NB4 (cell line): Measurements from ENCODE around the gene TMEM181.

Experiments
- DNase-seq: peaks from one replicate; pipeline ENCODE4 v3.0.0; 2010; ENCODE audit warnings: low read depth
- H3K4me3 ChIP-seq: one replicate; pipeline ENCODE4 v1.5.1; 2011; ENCODE audit warnings: mild to moderate bottlenecking, low read depth, low read length, moderate library complexity
- MYC ChIP-seq: IDR thresholded peaks from 2 replicates; pipeline ENCODE4 v1.6.1; 2011; ENCODE audit warnings: low read depth, low read length
- POLR2A ChIP-seq: IDR thresholded peaks from 2 replicates; pipeline ENCODE4 v1.6.1; 2011; ENCODE audit warnings: mild to moderate bottlenecking; ENCODE audit not compliant: insufficient read length; ENCODE audit errors: extremely low read depth
- TF ChIP-seq, protein P1 (sequence below): IDR thresholded peaks from one replicate; pipeline ENCODE4 v1.5.1; 2012; ENCODE audit warnings: low read depth, low read length
- TF ChIP-seq, protein P2 (sequence below): IDR thresholded peaks from 2 replicates; pipeline ENCODE4 v1.6.1; 2011; ENCODE audit warnings: low read depth, low read length

Gene TMEM181

DNA sequence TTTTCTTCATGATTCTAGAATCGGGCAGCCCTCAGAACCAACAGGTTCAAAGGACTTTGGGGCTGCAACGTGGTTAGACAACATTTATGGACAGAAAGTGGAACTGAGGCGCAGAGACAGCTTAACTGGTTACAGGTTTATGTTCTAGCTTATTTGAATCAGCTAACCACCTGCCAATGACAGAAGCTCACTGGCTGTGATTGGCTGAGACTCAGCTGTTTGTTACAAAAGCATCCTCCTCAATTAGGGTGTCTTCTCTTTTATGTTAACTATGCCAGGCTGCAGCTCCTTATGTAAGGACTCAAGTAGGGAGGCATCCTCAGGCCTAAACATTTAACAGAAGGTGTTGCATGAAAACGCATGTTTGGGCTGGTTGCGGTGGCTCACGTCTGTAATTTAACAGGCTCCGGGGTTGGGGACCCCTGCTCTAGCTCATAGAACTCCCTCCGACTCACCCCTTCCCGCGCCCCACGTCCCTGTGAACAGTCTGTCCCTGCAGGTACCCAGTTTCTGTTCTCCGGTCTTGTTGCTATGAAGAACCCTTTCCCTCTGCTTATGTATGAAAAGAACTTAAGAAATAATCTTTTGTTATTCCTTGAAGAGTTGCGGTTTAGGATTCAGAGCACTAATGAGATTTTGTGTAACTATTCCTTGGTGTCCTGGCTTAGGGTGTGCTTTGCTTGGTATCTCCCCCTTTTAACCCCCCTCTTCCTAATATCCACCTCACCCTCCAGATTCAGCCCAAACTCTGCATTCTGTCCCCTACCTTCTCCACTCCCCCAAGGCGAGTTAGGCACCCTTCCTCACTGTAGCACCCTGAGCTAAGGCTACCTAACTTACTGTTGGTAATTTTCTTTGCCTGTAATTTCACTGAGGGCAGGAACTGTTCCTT, 1.2 kb upstream of the TMEM181 start:
- no peak overlapping the region for H3K4me3 ChIP-seq

DNA sequence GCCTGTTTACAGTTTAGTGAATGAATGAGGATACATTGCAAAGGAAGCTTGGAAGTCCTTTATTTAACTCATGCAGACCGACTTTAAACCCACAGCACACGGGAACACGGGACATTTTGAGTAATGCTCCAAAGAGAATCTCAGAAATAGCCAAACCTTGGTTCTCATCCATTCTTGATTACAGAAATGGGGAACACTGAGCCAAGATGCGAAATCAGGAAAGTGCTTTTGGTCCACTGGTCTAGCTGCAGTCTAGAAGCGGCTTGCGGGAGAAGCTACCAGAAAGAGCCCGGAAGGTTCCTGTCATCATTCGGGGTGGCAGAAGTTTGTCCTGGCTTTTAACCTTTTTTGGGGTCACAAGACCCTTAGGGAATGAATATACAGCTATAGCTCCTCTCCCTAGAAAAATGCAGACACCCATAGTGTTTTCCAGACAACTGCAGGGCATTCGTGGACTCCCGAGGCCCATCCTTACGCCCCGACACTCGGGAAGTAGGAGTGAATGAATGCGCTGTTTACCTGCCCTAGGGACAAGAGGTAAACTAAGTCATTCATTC, 475 bp upstream of the TMEM181 start:
- DNase-seq: no peak
- TF ChIP-seq, protein P1, sequence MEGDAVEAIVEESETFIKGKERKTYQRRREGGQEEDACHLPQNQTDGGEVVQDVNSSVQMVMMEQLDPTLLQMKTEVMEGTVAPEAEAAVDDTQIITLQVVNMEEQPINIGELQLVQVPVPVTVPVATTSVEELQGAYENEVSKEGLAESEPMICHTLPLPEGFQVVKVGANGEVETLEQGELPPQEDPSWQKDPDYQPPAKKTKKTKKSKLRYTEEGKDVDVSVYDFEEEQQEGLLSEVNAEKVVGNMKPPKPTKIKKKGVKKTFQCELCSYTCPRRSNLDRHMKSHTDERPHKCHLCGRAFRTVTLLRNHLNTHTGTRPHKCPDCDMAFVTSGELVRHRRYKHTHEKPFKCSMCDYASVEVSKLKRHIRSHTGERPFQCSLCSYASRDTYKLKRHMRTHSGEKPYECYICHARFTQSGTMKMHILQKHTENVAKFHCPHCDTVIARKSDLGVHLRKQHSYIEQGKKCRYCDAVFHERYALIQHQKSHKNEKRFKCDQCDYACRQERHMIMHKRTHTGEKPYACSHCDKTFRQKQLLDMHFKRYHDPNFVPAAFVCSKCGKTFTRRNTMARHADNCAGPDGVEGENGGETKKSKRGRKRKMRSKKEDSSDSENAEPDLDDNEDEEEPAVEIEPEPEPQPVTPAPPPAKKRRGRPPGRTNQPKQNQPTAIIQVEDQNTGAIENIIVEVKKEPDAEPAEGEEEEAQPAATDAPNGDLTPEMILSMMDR: no peak
- TF ChIP-seq, protein P2, sequence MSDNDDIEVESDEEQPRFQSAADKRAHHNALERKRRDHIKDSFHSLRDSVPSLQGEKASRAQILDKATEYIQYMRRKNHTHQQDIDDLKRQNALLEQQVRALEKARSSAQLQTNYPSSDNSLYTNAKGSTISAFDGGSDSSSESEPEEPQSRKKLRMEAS: no peak
- TF ChIP-seq MYC: no peak
- no peak for TF ChIP-seq POLR2A
- peak overlapping the region; percentile 71 for H3K4me3 ChIP-seq

More for the DNA sequence above, 1.2 kb upstream of the TMEM181 start:
- TF ChIP-seq POLR2A (no peak), MYC (no peak)
- TF ChIP-seq, protein P1: no peak
- TF ChIP-seq, protein P2: no peak
- no peak for DNase-seq

DNA sequence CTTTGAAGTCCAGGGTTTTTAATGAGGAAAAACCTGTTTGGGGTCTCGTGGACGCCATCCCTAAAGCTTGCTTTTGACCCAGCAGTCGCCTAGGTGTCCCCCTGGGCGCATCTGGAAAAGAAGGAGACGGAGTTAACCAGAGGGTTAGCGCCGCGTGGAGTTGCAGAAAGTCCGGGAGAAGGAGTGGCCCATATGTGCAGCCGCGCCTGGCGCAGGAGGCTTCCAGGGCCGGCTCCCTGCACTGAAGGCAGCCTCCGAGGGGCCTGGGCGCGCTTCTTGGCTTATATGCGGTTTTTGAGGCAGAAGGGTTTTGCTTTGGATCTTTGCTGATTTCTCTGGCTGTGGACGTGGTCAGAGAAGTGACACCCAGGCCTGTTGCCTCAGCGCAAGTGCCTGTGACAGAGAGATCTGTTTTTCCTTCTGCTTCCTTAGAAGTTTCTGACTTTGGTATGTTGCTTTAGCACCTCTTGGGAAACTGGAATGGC, 987 bp downstream of the TMEM181 start:
- H3K4me3 ChIP-seq: peak overlapping the region; percentile 82
- peak; percentile 69 for DNase-seq
- TF ChIP-seq, protein P2: no peak
- no peak for TF ChIP-seq POLR2A

DNA sequence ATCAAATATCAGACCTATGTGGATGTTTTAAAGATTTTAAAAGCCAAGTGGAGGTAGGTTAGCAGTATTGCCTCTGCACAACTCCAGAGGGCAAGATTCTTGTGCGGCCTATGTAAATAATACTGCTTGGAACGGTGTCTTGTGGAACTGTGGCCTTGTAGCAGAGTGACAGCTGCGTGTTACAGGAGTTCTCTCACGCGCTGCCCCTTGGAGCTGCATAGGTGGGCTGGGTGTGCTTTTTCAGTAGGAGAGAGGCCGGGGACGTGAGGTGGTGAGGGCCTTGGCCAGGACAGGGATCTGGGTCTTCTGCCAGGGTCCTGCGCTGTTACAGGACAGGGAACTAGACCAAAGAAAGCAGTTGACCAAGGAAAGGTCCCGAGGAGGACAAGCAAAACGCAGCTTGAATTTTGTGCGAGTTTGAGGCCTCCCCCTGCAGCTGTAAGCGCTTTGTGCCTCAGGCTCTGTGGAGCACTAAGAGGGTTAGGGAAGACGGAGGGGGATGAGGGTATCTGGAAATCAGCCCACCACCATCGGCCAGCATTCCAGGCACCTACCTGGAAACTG, 1.5 kb downstream of the TMEM181 start:
- TF ChIP-seq MYC: no peak
- TF ChIP-seq, protein P1: no peak
- TF ChIP-seq, protein P2: no peak
- no peak for TF ChIP-seq POLR2A
- H3K4me3 ChIP-seq: peak overlapping the region; percentile 82
- no peak for DNase-seq

DNA sequence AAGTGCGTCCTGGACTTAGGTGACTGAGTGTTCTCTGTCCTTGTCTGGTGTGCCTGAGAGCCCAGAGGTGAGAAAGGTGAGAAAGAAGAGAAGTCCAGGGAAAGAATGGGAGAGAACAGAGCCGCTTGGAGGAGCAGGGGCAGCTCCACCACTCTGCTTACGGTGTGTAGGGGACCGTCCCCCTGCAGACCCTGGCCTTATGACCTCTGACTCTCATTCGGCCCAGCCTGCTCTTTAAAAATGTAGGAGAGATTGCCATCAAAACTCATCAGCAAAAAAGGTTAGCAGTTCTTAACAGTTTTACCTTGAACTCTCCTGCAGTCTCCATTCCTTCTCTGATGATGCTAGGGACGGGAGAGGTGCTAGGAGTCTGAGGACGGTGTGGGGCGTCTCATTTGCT, 2.0 kb downstream of the TMEM181 start:
- TF ChIP-seq POLR2A: no peak
- TF ChIP-seq, protein P2: no peak
- TF ChIP-seq MYC: no peak
- TF ChIP-seq, protein P1: no peak
- peak overlapping the region; percentile 82 for H3K4me3 ChIP-seq
- DNase-seq: no peak

DNA sequence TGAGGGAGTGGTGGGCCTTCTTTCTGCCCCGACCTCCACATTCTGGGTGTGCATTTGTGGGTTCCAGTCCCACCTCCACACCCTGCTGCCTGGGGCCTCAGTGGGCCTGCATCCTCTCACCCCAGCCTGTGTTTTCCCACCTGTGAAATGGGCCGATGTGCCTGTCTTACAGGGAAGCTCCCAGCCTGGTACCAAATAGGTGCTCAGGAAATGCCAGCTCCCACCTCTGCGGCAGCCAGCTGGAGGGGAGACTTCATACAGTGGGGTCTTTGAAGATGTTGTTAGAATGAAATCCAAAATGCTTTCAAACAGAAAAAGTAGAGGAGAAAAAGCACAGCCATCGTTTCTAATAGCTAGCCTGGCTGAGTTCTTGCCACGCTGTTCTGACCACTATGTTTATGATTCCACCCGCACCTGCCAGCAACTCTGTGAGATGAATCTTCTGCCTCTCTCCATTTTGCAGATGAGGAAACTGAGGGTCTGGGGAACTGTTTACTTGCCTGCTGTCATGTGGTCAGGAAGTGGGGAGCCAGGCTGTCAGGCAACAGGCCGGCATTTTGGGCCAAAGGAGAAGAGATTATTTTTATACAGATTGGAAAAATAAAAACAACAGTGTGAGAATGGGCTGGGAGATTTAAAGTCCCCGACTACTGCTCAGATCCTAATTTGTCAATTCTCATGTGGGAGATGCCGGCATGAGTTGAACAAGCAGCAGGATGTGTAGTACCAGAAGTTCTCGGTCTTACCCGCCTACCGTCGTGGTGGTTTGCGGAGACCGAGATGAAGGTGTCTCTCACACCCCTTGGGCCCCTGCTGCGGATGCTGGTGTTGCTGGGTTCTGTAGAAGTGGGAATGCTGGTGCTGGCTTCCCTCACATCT, 4.6 kb downstream of the TMEM181 start:
- DNase-seq: no peak

More for the DNA sequence above, 4.6 kb downstream of the TMEM181 start:
- no peak for TF ChIP-seq MYC
- TF ChIP-seq POLR2A: no peak
- TF ChIP-seq, protein P1: no peak
- TF ChIP-seq, protein P2: no peak
- no peak overlapping the region for H3K4me3 ChIP-seq
